GM13976 (cell line): ENCODE results near the gene TMEM63C.

ENCODE experiments used
- DNase-seq: peaks from one replicate; pipeline ENCODE4 v3.0.0; 2012; ENCODE audit warnings: low spot score
- in situ Hi-C: fragments of 300-500 bp; cut with MboI; formaldehyde crosslinking; loops from one replicate; pipeline ENCODE4 v1.12.0; 2022; ENCODE audit warnings: low sequenced_read_pairs, mixed read lengths, inconsistent platforms; ENCODE audit not compliant: unreplicated experiment
- TF ChIP-seq, protein P1 (sequence below): IDR thresholded peaks from 2 replicates; pipeline ENCODE4 v1.5.1; 2012; ENCODE audit warnings: borderline replicate concordance, mild to moderate bottlenecking; ENCODE audit not compliant: insufficient read depth; ENCODE audit errors: extremely low read depth, missing control alignments, control extremely low read depth

The TMEM63C gene

DNA sequence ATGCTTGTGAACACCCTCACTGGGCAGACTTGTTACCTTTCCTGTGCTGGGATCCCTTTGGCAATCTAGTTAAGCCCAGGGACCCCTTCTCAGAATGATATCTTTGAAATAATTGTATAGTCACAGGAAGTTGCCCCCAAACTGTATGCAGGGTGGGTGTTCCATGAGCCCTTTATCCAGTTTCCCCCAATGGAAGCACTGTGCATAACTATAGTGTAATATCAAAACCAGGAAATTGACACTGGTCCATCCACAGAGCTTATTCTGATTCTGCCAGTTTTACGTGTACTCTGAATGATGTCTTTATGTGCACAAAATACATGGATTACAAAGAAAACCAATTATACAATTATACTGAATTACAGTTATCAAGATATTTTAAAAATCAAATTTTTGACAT is 65.2 kb downstream of the TMEM63C start:
- no peak for DNase-seq
- in situ Hi-C loops, result no loop called here
- TF ChIP-seq, protein P1, sequence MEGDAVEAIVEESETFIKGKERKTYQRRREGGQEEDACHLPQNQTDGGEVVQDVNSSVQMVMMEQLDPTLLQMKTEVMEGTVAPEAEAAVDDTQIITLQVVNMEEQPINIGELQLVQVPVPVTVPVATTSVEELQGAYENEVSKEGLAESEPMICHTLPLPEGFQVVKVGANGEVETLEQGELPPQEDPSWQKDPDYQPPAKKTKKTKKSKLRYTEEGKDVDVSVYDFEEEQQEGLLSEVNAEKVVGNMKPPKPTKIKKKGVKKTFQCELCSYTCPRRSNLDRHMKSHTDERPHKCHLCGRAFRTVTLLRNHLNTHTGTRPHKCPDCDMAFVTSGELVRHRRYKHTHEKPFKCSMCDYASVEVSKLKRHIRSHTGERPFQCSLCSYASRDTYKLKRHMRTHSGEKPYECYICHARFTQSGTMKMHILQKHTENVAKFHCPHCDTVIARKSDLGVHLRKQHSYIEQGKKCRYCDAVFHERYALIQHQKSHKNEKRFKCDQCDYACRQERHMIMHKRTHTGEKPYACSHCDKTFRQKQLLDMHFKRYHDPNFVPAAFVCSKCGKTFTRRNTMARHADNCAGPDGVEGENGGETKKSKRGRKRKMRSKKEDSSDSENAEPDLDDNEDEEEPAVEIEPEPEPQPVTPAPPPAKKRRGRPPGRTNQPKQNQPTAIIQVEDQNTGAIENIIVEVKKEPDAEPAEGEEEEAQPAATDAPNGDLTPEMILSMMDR, result no peak

GRCh38 chr14:77248666-77249065 is 67.1 kb downstream of the TMEM63C start:
- in situ Hi-C loops, result no loop called here
- DNase-seq, result no peak
- TF ChIP-seq, protein P1, result no peak

GRCh38 chr14:77249286-77249685 is 67.7 kb downstream of the TMEM63C start:
- DNase-seq, result no peak
- in situ Hi-C loops, result no loop called here
- TF ChIP-seq, protein P1, result no peak

DNA sequence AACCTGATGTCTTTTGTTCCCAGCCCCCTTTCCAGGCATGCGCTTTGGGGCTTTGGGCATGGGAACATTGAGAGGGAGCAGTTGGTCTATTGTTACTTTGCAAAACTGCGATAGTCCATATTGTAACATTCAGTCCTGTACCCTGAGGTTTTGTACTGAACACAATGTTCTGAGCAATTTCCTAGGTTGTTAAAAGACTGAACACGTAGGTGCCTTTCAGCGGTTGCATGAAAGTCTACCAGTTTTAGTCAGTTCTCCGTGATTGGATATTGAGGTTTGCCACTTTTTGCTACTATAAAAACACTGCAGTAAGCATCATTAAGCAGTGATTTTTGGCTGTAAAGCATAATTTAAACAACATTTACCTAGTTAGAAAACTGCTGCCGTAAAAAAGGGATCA is 69.3 kb downstream of the TMEM63C start:
- in situ Hi-C loops, result no loop called here
- TF ChIP-seq, protein P1, result no peak
- no peak for DNase-seq

GRCh38 chr14:77251870-77252269 is 70.3 kb downstream of the TMEM63C start:
- in situ Hi-C loops, result no loop called here
- TF ChIP-seq, protein P1, result no peak
- DNase-seq, result no peak

- in situ Hi-C loops, result no loop called here
- TF ChIP-seq, protein P1, result no peak
- no peak for DNase-seq
Measured at GRCh38 chr14:77253333-77254190, 72.0 kb downstream of the TMEM63C start.

DNA sequence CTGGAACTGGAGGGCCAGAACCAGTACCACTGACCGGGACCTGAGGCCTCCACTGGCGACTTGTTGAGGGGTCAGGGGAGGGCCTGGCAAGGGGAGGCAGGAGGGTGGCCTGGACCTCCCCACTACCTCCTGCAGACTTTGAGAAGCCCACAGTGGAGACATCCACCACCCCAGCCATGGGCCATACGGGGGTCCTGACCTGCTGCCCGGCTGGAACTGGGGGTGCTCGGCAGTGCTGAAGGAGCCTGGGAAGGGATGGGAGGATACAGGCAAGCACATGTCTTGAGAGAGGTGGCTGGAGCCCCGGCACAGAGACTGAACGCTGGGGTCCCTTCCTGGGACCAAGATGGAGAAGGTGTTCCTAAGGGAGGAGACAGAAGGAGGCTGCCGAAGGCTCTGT is 75.1 kb downstream of the TMEM63C start:
- TF ChIP-seq, protein P1, result no peak
- no peak for DNase-seq
- in situ Hi-C loops, result no loop called here
